HG03565 (cell line): Measurements from ENCODE around the gene ATN1.

Experiments used
- ATAC-seq: cut with Tn5 transposase; IDR thresholded peaks from one replicate; pipeline ENCODE4 v1.9.1; 2021; ENCODE audit warnings: mild to moderate bottlenecking, moderate library complexity; ENCODE audit not compliant: unreplicated experiment

ATN1 gene

GRCh38 chr12:6925239-6925539, 2.6 kb upstream of the ATN1 start:
- no peak for ATAC-seq

- ATAC-seq: no peak
Observed at GRCh38 chr12:6925540-6926279, 2.0 kb upstream of the ATN1 start.

GRCh38 chr12:6928022-6928702, 403 bp downstream of the ATN1 start:
- ATAC-seq: no peak

GRCh38 chr12:6928703-6929407, 1.1 kb downstream of the ATN1 start:
- ATAC-seq: no peak

GRCh38 chr12:6929466-6930452, 2.0 kb downstream of the ATN1 start:
- ATAC-seq: no peak

GRCh38 chr12:6932766-6933165, 5.0 kb downstream of the ATN1 start:
- no peak for ATAC-seq

- ATAC-seq: no peak
Observed at GRCh38 chr12:6934110-6934509, 6.4 kb downstream of the ATN1 start.

- no peak for ATAC-seq
Observed at GRCh38 chr12:6935371-6936193, 7.8 kb downstream of the ATN1 start.

GRCh38 chr12:6936194-6936635, 8.5 kb downstream of the ATN1 start:
- no peak for ATAC-seq

GRCh38 chr12:6936636-6937480, 9.1 kb downstream of the ATN1 start:
- ATAC-seq: no peak

- peak; percentile 89 for ATAC-seq
Observed at GRCh38 chr12:6937481-6938352, 10.0 kb downstream of the ATN1 start.

- ATAC-seq: no peak
Observed at GRCh38 chr12:6938353-6939190, 10.8 kb downstream of the ATN1 start.

GRCh38 chr12:6939191-6939540, 11.4 kb downstream of the ATN1 start:
- no peak for ATAC-seq

- no peak for ATAC-seq
Observed at GRCh38 chr12:6941267-6941666, 13.5 kb downstream of the ATN1 start.

- ATAC-seq: no peak
Observed at GRCh38 chr12:6941782-6942181, 14.0 kb downstream of the ATN1 start.

GRCh38 chr12:6942331-6942665, 14.5 kb downstream of the ATN1 start:
- no peak for ATAC-seq

GRCh38 chr12:6943389-6943721, 15.6 kb downstream of the ATN1 start:
- peak; percentile 24 for ATAC-seq
